GM21390 (cell line): Measurements from ENCODE around the gene LUC7L.
"Not testable (repeated sequence)": the region's sequence is repeated elsewhere in the genome, so short reads cannot be mapped to it uniquely, and the experiment has no call there.

Source experiments
- ATAC-seq: cut with Tn5 transposase; IDR thresholded peaks from one replicate; pipeline ENCODE4 v1.9.1; 2021; ENCODE audit not compliant: unreplicated experiment

The LUC7L gene

DNA sequence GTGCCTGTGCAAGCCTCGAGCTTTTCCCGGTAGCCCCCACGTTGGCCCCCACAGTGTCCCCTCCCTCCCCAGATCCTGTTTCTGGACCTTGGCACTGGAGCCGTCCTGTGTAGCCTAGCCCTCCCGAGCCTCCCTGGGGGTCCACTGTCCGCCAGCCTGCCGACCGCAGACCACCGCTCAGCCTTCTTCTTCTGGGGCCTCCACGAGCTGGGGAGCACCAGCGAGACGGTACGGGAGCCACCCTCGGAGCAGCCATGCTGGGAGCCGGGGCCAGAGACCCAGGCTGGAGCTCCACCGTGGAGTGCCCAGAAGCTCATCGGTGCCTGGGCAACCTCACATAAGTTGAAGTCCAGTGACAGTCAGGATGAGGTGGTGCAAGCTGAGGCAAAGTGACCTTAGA lies 34.7 kb upstream of the LUC7L start:
- no peak for ATAC-seq

DNA sequence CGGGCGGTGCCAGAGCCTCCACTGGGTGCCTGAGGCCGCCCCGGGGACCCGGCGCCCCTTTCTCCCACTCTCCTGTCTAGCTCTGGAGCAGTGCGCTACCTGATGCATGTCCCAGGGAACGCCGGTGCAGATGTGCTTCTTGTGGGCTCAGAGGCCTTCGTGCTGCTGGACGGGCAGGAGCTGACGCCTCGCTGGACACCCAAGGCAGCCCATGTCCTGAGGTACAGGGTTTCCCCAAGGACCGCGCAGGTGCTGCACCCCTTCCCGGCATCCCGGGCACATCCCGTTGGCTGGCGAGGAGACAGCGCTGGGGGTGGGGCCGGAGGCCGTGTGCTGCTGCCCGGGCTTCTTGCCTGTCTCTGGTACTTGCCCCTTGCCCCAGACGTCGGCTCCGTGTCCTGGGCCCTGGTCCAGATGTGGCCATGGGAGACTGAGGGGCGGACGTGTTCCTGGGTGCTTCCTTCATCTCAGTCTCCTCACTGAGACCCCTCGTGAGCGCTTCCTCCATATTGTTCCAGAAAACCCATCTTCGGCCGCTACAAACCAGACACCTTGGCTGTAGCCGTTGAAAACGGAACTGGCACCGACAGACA lies 34.0 kb upstream of the LUC7L start:
- ATAC-seq: no peak

DNA sequence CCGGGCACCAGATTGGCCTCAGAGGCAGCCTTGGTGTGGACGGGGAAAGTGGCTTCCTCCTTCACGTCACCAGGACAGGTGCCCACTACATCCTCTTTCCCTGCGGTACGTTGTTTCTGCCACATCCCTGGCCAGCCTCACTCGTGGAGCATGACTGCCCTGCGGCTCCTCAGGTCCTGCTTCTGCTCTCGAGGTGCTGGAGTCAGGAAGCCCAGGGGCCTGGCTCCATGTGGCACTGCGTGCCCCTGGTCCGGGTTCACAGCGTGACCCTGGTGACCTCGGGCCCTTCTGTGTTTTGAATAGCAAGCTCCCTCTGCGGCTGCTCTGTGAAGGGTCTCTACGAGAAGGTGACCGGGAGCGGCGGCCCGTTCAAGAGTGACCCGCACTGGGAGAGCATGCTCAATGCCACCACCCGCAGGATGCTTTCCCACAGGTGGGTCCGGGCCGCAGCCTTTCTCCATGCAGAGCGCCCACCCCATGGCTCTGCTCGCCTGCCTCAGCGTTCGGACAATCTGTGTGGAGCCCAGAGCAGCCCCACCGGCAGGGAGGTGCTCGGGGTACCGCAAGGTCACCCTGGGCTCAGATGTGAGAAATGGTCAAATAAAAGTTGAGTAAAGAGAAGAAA lies 33.0 kb upstream of the LUC7L start:
- no peak for ATAC-seq

DNA sequence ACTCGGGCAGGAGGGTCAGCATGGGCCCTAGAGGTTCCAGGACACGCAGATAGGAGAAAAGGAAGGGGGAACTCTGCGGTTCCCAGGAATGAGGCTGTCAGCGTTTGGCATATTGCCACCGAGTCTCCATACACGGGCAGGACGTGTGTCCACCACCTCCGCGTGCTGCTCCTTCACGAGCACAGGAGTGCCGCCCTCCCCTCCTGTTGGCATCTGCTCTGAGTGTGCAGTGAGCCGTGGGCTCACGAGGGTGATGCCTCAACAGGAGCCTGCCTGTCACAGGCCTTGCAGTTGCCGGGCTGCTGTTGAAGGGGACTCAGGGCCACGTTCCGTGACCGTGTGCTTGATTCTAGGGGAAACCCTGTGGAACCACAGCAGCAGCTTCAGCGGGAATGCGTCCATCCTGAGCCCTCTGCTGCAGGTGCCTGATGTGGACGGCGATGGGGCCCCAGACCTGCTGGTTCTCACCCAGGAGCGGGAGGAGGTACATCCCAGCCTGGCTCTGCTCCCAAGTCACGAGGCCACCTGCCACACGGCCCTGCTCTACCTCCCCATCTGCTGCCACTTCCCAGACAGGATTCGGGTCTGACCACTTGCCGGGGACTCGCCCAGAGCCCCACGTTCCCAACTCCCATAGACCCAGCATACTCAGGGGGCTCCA lies 31.9 kb upstream of the LUC7L start:
- no peak for ATAC-seq

DNA sequence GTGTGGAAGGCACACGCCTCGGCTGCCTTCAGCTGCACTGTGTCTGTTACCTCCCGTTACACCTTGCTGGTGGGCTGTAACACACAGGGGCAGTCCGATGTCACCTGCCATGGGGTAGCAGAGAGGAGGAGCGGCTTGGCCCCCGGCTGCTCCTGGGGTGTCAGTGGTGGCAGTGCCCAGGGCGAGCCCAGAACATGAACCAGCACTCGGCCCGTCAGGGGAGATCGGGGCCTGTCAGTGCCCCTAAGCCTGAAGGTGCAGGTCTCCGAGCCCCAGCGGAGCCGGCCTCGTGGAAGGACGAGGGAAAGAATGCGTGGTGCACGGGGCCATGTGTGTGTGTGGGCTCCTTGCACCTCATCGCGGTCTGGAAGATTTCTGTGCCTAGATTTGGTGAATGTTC lies 31.1 kb upstream of the LUC7L start:
- ATAC-seq: no peak

DNA sequence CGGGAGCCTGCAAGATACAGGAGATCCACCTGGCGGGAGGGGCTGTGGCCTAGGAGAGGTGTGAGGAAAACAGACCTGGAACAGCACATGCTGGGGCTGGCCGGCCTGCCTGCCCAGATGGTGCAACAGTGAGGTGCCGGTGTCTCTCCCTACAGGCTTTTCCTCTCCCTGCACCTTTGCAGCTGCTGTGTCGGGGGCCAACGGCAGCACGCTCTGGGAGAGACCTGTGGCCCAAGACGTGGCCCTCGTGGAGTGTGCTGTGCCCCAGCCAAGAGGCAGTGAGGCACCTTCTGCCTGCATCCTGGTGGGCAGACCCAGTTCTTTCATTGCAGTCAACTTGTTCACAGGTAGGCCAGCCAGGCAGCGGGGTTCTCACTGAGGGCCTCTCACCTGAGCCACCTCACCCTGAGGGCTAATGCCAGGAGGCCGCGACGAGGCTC lies 30.6 kb upstream of the LUC7L start:
- no peak for ATAC-seq

DNA sequence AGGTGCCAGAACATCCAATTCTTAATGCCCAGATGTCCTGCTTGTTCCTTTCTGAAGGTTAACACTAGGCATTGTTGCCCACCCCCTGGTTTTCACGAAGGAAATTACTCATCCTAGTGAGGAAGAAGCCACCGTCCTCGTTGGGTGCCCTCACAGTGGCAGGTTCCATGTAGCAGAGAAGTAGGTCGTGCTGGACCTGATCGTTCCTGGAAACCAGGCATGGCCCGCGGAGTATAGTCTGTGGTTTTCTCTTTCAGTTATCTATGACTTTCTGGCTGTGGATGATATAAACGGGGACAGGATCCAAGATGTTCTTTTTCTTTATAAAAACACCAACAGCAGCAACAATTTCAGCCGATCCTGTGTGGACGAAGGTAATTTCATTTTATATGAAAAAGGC lies 30.0 kb upstream of the LUC7L start:
- no peak for ATAC-seq

DNA sequence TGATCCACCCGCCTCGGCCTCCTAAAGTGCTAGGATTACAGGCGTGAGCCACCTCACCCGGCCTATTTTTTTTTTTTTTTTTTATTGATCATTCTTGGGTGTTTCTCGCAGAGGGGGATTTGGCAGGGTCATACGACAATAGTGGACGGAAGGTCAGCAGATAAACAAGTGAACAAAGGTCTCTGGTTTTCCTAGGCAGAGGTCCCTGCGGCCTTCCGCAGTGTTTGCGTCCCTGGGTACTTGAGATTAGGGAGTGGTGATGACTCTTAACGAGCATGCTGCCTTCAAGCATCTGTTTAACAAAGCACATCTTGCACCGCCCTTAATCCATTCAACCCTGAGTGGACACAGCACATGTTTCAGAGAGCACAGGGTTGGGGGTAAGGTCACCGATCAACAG lies 28.8 kb upstream of the LUC7L start:
- not testable (repeated sequence) for ATAC-seq

DNA sequence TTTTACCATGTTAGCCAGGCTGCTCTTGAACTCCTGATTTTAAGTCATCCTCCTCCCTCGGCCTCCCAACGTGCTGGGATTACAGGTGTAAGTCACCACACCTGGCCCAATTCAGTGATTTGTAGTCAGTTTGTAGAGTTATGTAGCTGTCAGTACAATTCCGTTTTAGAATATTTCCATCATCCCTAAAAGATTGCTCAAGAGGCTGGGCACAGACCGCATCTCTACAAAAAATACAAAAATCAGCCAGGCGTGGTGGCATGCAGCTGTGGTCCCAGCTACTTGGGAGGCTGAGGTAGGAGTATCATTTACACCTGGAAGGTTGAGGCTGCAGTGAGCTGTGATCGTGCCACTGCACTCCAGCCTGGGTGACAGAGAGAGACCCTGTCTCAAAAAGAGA lies 25.9 kb upstream of the LUC7L start:
- ATAC-seq: no peak

DNA sequence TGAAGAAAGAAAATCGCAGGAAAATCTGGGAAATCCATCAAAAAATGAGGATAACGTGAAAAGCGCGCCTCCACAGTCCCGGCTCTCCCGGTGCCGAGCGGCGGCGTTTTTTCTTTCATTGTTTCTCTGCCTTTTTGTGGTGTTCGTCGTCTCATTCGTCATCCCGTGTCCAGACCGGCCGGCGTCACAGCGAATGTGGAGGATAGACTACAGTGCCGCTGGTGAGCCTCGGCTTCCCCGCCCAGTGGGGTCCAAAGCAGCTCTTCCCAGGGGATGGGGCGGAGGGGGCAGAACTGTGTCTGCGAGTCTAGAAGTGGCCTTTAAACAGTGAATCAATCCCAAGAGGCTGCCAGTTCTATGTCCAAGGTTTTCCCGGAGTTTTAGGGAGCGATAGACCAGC lies 25.2 kb upstream of the LUC7L start:
- ATAC-seq: no peak

DNA sequence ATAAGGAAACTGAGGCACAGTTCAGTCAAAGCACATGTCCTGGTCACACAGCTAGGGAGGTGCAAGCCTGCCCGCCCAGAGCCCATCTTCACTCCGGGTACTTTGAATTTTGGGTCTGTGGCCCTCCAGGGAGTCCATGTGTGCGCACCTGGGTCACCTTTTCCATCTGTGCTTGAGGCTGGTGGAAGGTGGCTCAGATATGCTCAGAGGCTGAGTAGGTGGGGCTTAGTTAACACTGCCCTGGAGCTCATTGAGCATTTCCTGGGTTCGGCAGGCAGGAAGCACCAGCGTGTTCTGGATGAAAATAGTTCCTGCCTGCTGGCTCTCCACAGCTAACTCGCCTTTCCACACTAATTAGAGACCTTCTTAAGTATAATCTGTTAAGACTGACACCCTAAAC lies 24.6 kb upstream of the LUC7L start:
- ATAC-seq: no peak

DNA sequence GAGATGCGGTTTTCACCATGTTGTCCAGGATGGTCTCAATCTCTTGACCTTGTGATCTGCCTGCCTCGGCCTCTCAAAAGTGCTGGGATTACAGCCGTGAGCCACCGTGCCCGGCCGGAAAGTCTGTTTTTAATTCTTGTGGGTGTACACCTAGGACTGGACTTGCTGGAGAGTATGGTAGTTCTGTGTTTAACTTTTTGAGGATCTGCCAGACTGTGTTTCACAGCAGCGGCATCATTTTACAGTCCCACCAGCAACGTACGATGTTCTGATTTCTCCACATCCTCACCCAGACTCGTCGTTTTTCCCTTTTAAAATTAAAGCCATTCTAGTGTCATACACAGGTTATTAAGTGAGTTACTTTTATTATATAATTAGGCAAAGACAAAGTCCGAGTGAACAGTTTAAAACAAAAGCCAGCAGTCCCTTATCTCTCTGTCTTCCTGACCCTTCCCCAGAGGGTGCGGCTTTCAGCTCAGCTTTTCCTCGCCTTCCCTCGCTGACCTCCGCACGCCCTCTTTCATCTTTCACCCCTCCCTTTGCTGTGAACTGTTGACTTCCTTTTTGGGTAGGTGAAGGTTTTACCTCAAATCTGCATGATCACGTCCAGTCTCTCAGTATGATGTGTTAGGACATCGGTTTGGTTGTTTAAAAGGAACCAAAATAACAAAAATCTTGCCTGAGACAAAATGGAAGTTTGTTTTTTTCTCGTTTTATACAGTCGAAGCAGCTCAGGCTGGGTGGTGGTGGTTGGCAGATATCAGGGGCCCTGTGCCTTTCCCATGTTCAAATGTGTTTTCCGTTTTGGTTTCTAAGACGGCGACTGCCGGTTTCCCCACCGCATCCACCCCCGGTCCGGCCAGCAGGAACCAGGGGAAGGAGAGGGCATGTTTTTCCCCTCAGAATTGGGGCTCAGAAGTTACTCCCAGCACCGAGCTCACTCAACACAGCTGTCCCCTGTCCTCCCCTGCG lies 23.4 kb upstream of the LUC7L start:
- ATAC-seq: no peak

DNA sequence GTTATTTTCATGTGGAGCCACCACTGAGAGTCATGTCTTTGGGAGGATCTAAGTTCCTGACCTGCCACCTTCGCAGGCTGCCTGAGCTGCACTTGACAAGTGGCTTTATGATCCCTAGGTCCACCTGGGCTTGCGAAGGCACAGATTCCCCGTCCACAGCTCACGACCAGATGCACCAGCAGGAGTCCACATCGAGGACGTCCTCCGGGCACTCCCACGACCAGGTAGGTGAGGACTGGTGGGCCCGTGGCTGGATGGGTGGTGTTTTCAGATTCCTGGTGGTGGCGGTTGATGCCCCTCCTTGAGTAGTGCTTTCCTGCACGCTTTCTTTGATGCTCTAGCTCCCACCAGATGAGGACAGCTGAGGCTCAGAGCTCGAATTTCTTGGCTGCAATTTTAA lies 20.2 kb upstream of the LUC7L start:
- no peak for ATAC-seq

DNA sequence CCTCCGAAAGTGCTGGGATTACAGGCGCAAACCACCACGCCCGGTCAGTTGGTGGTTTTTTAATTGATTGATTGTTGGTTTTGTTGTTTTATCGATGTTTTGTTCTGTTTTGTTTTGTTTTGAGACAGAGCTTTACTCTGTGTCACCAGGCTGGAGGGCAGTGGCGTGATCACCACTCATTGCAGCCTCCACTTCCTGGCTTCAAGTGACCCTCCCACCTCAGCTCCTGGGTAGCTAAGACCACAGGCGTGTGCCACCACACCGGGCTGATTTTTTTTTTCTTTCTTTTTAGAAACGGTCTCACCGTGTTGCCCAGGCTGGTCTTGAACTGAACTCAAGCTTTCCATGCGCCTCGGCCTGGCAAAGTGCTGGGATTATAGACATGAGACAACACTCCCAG lies 17.8 kb upstream of the LUC7L start:
- ATAC-seq: no peak

DNA sequence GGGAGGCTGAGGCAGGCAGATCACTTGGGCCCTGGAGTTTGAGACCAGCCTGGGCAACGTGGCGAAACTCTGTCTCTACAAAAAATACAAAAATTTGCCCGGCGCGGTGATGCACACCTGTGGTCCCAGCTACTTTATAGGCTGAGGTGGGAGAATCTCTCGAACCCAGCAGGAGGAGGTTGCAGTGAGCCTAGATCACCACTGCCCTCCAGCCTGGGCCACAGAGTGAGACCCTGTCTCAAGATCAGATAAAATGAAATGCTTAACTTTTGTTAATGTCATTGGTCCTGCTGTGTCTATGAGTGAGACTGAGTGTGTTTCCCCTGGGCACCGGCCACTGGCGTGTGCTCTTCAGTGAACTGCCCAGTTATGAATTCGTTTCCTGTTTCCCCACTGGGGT lies 15.9 kb upstream of the LUC7L start:
- ATAC-seq: no peak

DNA sequence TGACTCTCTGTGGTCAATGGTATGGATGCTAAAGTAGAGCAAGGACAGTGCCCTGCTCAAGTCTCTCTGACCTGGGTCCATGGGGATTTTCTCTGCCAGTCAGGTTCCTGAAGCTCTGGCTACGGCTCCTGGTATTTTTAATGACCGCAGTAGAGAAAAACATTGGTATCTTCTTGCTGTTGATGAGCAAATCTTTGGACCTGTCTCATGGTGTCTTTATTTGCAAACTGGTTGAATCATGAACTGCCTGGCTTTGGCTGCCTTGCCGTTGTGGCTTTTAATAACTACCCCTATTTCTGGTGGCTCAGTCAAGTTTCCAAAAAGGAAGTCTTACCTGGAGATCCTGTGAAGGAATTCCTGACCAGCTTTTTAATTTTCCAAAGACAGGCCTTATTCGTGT lies 14.1 kb upstream of the LUC7L start:
- no peak for ATAC-seq

DNA sequence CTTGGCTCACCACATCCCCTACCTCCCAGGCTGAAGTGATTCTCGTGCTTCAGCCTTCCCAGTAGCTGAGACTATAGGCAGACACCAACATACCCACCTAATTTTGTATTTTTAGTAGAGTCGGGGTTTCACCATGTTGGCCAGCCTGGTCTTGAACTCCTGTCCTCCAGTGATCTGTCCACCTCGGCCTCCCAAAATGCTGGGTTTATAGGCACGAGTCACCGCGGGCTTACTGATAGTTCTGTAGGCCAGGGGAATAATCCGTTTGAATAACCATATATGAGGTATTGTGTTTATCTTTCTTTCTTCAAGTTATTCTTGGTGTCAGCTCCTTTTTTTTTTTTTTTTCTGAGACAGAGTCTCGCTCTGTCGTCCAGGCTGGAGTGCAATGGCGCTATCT lies 13.0 kb upstream of the LUC7L start:
- no peak for ATAC-seq

DNA sequence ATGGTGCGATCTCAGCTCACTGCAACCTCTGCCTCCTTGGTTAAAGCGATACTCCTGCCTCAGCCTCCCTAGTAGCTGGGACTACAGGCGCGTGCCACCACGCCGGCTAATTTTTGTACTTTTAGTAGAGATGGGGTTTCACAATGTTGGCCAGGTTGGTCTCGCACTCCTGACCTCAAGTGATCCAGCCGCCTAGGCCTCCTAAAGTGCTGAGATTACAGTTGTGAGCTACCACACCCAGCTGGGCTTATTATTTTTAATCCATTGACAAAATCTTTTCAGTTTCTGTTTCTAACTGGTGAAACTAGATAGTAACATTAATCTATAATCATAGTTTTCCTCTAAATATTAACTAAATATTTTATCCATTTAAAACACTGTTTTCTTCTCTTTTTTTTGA lies 11.3 kb upstream of the LUC7L start:
- ATAC-seq: no peak

DNA sequence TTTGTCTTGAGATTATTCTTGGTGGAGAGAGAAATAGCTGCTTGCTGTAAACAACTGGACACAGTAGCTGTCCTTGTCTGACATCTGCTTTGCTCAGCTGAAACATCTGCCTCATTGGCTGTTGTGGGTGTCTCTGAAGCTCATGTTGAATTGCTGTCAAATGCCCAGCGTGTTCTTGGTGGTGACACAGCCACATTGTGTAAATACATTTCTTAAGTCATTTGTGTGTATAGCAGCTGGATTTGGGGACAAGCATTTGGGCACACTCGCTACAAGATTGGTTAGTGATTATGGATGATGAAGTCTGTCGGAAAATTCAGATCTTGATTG lies 10.7 kb upstream of the LUC7L start:
- ATAC-seq: no peak

DNA sequence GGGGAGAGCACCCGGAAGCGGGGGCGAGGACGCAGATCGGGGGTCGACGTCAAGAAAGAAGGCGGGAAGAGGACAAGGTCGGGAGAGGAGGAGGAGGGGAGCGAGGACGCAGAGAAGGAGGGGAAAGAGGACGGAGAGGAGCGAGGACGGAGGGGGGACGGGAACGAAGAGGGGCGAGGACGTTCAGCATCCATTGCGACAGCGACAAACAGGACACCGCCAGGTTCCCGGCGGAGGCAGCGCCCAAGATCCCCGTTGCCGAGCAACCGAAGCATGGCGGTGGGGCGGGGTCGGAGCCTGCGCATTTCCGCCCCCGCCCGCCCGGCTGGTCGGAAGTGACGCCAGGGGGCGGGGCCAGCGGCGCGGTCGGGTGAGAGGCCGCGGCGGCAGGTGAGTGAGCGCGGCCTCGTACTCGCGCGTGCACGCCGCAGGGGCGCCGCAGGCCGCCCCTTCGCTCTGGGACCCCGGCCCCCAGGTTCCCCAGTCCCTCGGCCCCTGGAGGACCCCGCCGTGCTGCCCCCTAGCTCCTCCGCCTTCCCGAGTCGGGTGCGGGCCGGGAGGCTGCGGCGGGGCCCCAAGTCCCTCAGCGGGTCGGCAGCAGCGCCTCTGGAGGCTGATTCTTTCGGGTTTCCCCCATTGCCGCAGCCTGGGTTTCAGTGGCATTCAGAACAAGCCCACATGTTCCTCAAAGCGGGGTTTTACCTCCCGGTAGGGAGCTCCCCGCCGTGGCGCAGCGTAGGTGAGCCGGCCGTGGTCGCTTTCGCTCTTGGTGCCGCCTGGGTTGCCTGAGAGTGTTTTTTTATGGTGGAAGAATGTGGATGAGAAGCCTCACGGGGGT lies 5.4 kb upstream of the LUC7L start, which contains the start of gene FAM234A:
FAM234A (plus strand) TSS at position 354 of the 838 bp plus-strand sequence. CDS start 19,593 bp downstream, outside the sequence.
- ATAC-seq: peak; percentile 86

DNA sequence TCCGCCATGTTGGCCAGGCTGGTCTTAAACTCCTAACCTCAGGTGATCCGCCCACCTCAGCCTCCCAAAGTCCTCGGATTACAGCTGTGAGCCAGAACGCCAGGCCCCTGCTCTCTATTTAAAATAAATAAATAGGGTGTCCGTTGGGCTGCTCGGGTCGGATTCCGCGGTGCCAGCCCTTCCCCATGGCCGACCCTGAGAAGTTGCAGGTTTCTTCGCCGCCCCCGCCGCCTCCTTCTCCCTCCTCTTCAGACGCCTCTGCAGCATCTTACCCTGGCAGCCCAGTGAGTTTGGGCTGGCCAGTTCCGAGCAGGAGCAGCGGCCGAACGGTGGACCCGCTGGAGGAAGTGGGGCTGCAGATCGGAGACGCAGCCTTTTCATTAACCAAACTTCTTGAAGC lies 1.7 kb upstream of the LUC7L start:
- no peak for ATAC-seq
